GM18861 (cell line): ENCODE results near the gene ZNF792.
"Not testable (repeated sequence)": the region's sequence is repeated elsewhere in the genome, so short reads cannot be mapped to it uniquely, and the experiment has no call there.

Experiments used
- ATAC-seq: cut with Tn5 transposase; IDR thresholded peaks from one replicate; pipeline ENCODE4 v1.9.1; 2021; ENCODE audit not compliant: unreplicated experiment

ZNF792 gene

DNA sequence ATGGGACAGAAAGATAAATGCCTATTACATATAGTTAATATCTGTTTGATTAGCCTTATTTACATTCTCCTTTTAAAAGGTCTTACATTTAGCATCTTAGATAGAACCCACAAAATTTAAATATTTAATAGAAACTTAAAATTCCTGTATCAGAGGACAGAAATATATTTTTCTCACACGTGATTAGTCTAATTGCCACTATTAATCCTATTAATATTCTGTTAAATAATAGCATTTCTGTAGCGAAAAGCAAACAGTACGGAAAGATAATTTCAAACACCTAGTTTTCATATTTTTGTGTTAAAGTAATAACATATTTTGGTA is 37.7 kb downstream of the ZNF792 start:
- ATAC-seq = no peak

DNA sequence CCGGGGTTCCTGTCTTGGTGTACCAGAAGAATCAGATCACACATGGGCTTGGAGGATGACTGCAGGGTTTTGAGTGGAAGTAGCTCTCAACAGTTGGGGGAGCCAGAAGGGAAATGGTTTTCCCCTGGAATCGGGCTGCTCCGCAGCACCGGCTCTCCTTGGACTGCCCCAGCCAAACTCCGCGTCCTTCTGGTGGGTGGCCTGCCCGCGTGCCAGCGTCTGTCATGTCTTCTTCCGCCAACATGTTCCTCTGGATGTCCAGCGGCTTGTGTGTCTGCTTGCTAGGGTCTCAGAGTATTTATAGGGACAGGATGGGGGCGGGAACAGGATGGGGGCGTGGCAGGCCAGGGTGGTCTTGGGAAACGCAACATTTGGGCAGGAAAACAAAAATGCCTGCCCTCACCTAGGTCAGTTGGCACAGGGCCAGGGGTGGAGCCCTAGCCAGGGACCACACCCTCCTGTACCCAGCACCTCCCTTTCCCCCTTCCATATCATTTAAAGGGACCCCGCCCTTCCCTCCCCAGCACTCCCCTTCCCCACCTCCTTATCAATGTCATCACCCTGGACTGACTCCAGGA is 38.7 kb downstream of the ZNF792 start:
- ATAC-seq = no peak

GRCh38 chr19:34920090-34920786 is 43.8 kb downstream of the ZNF792 start:
- not testable (repeated sequence) for ATAC-seq

DNA sequence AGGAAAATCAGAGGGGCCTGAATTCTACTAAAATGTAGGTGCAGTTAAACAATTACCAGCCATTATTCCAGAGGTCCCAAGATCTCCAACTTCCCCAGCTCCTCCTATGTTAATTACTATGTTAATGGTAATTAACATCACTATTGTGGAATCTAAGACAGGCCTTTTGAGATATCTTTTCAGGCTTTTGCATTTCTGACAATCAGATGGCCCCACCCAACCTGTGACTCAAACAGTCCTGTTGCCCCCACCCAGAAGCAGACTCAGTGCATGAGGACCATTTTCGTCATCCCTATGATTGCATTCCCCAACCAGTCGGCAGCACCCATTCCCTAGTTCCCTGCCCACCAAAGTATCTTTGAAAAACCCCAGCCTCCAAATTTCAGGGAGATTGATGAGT is 45.8 kb downstream of the ZNF792 start:
- ATAC-seq = no peak

GRCh38 chr19:34917144-34917543 is 46.9 kb downstream of the ZNF792 start:
- ATAC-seq = not testable (repeated sequence)

DNA sequence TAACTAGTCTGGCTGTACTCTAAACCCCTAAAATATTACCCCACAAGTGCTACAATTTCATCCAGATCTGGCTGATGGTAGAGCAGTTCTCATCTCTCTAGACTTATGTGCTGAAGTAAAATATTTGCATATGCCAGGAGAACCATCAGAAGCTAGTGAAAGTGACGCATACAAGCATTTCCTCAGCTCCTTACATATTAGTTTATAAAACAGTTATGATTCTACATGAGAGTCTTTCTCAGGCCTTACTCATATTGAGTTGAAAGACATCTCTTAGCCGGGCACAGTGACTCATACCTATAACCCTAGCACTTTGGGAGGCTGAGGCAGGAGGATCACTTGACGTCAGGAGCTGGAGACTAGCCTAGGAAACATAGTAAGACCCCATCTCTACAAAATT is 53.3 kb downstream of the ZNF792 start:
- no peak for ATAC-seq
